Measurements from ENCODE around the gene ANKRD10.
"Not testable (repeated sequence)": the region's sequence is repeated elsewhere in the genome, so short reads cannot be mapped to it uniquely, and the experiment has no call there.

The ANKRD10 gene

DNA sequence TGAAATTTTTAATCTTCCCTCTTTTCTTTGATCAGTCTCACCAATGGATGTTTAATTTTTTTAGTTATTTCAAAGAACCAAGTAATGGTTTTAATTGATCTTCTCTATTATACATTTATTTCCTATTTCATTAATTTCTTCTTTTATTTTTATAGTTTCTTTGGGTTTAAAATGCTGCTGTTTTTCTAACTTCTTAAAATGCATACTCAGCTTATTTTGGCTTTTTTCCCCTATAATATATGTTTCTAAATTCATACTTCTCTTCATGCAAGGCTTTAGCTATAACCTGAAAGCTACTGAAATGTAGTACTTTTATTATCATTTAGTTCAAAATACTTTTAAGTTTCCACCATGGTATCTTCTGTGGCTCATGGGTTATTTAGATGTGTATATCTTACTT lies 53.9 kb downstream of the ANKRD10 start:
- no peak for DNase-seq

DNA sequence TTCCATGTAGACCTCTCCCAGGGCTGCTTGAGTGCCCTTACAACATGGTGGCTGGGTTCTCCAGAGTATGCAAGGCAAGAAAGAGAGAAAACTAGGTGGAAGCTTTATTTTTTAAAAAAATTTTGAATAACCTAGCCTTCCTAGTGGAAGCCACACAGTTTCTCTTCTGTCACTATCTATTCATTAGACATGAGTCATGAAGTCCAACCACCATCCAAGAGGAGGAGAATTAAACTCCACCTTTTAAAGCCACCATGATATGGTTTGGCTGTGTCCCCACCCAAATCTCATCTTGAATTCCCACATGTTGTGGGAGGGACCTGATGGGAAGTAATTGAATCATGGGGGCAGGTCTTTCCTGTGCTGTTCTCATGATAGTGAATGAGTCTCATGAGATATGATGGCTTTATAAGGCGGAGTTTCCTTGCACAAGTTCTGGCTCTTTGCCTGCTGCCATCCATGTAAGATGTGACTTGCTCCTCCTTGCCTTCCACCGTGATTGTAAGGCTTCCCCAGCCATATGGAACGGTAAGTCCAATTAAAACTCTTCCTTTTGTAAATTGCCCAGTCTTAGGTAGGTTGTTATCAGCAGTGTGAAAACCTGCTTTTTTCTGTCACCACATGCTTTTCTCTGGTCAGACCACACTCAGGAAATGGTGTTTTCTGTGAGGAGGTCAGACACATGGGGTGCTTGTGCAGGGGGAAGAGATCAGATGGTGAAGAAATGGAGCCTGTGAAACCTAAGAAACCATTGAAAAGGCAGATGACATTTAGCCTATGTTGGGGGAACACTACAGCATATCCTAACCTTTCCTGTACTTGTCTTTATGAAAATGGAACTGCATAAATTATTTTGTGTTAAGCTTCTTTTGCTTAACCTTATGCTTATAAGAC lies 57.7 kb downstream of the ANKRD10 start:
- peak; percentile 18 for DNase-seq

DNA sequence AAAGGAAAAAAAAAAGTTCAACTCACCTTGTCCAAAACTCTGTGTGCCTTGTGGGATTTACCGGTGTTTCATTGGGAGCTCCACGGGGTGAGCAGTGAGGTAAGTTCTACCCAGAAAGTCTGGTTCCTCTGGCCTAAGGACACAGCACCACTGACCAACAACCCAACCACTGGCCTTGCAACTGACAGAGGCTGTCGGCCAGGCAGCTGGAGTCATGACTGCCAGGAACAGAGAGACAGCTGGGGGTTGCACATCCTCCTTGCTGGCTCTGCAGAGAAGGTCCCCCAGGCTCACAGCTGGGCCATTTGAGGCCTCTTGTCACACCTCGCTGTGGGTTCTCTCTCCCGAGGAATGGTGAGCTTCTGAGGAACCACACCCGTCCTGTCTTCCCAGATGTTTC lies 59.5 kb downstream of the ANKRD10 start:
- DNase-seq, result no peak

DNA sequence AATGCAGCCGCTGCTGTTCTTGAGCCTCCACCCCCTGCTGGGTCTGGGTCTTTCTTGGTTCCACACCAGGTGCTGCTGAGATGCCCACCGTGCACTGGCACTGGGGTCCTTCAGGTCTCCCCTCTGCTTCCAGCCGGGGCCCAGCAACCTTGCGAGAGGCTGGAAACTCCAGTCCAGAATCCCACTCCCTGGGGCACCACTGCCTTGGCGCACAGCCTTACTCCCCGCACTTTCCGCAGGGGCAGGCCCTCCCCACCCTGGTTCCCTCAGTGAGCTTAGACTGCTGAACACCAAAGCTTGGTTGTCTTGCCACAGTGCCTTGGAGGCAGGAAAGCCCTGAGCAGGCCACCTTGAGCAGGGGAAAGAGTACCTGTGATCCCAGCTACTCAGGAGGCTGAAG lies 60.0 kb downstream of the ANKRD10 start:
- DNase-seq, result no peak

DNA sequence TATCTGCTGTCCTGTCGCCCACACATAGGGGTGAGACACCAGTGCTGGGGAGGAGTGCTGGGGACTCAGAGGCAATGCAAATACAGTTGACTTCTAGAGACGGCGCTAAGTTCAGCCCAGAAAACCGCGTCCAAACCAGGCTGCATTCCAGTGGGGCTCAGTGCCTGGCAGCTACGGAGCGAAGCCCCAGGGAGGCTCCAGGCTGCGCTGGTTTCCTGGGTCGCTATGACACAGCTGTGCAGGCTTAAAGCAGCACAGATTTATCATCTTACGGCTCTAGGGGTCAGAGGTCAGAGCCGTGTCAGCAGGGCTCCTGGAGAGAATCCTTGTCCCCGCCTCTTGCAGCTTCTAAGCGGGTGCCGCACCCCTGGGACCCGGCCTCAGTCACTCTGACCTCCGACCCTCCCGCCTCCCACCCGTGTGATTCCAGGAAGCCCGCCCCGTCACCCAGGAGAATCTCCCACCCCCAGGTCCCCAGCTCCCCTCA lies 61.6 kb downstream of the ANKRD10 start:
- DNase-seq, result no peak

DNA sequence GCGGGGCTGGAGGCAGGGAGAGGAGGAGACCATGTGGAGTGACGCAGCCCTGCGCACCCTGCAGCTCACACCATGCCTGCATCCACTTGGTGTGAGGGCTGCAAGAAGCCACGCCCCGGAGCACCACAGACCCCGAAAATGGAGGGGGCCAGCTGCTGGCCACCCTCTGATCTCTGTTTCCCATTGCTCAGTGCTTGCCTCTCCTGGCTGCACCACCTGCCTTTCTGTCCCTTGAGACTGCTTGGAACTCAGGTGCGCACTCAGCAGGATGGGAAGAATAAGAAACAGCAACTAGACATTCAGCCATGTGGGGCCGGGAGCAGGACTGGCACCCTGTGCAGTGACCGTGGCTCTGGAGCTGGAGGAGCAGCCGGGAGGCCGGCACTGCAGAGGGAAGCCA lies 64.0 kb downstream of the ANKRD10 start:
- DNase-seq, result no peak

DNA sequence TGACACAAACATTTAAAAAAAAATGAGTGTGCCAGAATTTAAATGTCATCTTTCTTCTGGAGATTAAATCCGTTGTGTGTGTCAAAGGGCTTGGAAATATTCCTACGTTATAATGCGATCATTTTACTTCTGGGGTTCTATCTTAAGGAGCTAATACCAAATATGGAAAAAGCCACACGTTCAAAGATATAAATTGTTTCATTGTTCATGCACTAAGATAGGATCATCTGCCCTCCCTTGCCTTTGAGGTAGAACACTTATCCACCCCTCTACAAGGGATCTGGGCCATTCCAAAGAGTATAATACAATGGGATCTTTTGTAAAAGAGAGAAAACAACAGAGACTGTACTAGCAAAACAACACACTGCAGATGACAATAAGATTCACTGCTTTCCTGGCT lies 64.9 kb downstream of the ANKRD10 start:
- no peak for DNase-seq

DNA sequence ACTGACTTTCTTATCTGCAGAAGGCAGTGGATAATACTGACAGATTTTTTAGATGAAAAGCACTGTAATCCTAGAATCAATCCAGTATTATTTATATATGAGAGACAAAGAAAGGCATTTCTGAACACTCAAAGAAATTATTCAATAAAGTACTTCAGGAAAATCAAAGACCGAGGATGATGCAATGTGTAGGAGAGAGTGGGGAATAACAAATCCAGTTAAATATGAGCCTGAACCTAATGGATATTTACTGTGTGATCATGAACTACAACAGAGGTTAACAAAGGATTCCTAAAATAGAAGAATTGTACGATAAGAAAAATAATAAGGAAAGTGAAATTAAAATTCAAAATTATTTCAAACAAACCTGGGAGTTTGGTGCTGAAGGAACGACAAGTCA lies 69.3 kb downstream of the ANKRD10 start:
- no peak for DNase-seq

DNA sequence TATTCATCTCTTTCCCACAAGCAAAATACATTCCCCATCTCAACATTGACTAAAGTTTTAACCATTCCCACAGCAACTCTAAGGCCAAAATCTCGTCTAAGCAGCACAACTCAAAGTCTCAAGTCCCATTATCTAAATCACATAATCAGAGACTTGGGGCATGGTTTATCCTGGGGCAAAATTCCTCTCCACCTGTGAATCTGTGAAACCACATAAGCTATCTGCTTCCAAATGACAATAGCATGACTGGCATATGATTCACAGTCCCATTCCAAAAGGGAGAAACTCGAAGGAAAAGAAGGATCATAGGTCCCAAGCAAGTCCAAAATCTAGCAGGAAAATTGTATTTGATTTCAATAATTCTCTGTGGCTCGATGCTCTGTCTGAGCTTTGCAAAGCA lies 73.0 kb downstream of the ANKRD10 start:
- no peak for DNase-seq

DNA sequence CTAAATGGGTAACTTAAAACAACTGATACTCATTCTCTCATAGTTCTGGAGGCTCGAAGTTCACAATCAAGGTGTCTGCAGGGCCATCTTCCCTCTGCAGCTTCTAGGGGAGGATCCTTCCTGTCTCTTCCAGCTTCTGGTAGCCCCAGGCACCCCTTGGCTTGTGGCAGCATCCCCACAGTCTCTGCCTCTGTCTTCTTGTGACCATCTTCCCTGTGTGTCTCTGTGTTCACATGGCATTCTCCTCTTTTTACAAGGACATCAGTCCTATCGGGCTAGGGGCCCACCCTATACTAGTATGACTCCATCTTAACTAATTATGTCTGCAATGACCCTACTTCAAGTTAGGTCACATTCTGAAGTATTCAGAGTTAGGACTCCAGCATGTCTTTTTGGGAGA lies 73.5 kb downstream of the ANKRD10 start:
- no peak for DNase-seq

DNA sequence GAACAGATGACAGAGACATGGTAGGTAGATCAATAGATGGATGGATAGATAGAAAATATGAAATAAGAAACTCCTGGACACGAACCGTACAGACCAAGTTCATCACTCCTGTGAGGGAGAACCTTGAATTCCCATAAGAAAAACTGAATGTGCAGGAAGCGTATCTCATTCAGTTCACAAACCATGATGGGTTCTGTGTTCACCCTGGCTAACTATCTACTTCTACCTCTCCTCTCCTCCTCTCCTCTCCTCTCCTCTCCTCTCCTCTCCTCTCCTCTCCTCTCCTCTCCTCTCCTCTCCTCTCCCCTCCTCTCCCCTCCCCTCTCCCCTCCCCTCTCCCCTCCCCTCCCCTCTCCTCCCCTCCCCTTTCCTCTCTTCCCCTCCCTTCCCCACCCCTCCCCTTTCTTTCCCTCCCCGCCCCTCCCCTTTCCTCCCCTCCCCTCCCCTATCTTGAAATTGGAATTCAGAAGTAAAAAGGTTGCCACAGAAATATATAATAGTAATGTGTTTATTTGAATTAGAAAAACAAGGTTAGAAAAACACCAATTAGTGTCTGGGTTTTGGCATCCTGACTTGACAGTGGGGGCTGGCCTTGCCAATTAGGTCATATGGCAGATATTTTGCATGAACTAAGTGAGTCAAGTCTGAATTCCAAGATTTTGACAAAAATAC lies 75.9 kb downstream of the ANKRD10 start:
- DNase-seq, result no peak

DNA sequence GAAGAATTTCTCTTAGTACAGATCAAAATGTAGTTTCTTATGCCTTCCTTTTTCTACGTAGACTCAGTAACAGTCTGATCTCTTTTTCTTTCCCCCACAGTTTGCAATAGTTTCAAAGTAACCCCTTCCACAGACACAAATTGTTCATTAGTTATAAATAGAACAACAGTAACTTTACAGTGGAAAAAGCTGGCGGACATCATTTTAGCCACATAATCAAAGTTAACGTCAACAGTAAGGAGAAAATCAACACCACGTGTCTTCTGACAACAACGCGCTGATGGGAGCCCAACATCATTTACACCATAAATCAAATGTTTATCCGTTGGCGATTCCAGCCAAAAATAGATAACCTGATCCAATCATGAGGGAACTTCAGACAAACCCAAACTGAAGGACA lies 76.8 kb downstream of the ANKRD10 start:
- no peak for DNase-seq

DNA sequence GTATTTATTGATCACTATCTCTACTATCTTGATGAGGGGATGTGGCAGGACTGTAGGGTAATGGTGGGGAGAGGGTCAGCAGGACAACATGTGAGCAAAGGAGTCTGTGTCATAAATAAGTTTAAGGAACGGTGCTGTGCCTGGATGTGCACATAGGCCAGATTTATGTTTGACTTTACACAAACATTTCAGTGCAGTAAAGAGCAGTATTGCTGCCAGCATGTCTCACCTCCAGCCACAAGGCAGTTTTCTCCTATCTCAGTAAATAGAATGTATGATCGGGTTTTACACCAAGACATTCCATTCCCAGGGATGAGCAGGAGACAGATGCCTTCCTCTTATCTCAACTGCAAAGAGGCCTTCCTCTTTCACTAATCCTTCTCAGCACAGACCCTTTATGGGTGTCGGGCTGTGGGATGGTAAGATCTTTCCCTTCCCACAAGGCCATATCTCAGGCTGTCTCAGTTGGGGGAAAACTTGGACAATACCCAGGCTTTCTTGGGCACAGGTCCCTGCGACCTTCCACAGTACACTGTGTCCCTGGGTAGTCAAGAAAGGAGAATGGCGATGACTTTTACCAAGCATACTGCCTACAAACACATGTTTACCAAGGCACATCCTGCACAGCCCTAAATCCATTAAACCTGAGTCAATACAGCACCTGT lies 77.3 kb downstream of the ANKRD10 start:
- DNase-seq, result not testable (repeated sequence)

DNA sequence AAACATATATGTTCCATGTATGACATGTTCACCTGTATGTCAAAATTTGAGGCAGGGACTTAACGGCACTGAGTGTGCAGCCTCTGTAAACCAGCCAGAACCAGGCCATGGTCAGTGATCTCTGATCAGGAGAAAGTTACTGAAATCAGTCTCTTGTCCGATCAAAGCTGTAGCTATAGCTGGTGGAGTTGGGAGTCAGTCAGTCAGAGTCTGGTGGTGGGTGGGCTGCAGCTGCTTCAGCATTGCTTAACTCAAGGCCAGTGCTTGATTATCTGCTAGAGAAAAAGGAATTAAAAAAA lies 78.3 kb downstream of the ANKRD10 start:
- no peak for DNase-seq

DNA sequence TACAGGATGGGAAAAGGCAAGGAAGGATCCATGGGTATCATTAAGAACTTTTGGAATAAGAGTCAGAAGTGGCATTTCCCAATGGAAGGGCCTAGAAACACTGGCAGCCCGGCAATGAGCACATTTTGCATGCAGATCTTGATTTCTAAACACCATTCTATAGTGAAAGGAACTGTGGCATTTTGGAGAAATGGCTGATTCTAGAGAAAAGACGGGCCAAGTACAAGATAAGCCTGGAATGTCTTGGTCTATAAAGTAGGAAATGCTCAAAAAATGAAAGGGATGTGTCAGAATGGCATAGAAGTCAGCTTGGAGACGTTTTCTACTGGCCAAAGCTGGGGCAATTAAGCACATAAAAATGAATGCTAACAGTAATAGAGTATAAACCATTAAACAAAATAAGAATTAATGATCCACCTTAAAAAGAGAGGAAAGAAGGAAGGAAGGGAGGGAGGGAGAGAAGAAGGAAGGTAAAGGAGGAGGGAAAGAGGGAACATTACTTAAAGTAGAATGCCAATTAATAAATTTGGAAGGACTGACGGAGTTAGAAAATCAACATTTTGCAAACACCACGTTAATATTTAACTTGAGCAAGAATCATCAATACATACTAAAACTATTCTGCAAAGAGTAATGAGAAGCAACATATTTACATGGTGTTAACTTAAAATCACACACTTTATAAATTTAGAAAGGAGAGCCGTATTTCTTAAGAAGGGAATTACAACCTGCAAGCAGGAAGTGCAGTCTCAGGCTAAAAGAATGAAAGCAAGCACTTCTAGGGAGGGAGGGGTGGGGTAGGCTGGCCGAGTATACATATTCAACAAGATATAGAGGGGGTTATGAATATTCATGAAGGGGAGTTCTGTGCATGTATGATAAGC lies 78.9 kb downstream of the ANKRD10 start:
- no peak for DNase-seq

DNA sequence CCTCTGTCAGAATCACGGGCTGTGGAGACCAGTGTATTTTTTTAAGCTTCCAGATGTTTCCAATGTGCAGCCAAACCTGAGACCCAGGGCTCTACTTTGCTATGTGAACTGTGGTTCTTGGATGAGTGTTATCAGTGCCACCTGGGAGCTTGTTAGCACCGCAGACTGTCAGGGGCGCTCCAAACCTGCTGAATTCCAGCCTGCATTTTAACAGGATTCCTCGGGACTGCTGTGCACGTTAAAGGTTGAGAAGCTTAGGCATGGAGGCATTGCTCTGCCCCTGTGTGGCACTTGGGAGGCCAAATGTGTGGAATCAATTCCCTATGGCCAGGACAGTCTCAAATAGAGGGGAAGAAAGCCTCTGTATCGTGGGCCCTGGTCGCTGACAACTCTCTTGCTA lies 80.3 kb downstream of the ANKRD10 start:
- no peak for DNase-seq

DNA sequence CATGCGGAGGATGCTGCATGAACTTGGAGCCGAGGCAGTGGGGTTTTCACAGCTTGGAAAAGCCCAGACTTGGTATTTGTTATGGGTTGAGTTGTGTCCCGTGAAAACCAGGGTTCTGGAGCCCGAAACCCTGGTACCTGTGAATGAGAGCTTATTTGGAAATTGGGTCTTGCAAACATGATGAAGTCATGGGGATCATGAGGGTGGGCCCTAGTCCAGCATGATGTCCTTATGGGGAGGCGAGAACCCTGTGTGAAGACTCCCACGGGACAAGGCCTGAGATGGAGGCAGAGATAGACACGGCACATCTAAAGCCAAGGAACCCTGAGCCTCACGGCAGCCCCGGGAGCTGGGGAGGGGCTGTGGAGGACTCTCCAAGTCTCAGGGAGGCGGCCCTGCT lies 82.3 kb downstream of the ANKRD10 start:
- no peak for DNase-seq

DNA sequence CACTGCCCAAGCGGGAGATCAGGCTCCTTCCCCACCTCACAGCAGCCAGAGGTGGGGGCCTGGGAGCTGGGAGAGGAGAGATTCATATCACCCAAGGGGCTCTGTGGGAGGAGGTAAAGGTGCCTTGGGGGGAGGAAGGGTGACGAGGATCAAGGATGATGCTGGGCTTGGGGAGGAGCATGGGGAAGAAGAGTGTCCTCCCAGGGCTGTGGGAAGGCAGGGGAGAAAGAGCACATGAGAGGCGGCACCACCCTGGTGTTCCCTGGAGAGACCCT lies 82.7 kb downstream of the ANKRD10 start:
- no peak for DNase-seq

DNA sequence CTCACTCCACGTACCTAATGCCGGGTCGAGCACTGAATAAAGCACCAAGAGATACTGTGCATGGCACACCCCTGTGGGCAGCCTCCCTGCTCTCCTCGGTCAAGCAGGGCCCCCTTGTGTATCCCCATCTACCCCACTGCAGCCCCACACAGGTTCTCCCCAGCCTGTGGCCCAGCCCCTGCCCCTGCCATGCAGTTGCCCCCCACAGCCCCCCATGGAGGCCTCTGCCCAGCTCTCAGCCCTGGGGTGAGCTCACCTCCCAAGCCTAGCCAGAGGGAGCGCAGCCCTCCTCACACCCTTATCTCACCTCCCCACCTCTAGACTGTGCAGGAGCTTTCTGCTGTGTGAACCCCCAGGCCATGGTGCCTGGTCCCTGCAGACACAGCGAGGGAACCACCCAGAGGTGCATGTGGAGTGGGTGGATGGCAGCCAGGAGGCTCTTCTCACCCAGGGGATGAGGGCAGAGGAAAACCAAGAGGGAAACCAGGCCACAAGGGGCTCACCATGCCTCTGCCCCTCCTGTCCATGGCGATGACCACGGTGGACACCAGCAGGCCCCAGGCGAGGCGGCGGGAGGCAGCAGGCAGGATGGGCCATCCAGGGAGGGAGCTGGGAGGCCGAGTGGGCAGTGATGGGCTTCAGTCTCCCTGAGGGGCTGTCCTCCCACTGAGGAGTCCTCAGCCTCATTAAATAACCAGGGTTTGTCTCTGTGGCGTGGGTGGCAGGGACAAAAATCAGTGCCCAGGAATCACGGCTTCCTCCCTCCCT lies 83.2 kb downstream of the ANKRD10 start:
- no peak for DNase-seq

DNA sequence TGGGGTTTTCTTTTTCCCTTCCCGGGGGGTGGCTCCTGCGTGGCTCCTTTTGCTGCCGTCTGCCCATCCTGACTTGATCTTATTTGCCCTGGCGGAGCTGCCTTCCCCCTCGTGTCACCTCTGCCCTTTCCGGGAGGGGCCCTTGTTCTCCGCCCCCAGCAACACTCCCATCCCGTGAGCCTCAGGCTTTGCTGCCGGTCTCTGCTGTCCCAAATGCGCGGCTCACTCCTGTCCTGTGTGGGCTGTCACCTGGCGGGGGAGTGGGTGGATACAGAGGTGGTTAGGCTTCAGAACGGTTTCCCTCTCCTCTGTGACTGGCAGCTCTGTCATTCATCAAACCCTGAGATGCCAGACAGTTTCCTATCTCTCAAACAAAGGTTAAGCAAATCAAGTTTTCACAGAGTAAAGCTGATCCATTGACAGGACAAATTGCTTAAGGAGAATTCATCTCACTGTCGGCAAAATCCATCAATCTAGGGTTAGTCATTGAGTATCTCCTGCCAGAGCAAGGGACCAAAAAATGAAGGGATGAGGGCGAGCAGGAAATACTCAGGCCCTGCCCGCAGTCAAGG lies 84.0 kb downstream of the ANKRD10 start:
- no peak for DNase-seq

DNA sequence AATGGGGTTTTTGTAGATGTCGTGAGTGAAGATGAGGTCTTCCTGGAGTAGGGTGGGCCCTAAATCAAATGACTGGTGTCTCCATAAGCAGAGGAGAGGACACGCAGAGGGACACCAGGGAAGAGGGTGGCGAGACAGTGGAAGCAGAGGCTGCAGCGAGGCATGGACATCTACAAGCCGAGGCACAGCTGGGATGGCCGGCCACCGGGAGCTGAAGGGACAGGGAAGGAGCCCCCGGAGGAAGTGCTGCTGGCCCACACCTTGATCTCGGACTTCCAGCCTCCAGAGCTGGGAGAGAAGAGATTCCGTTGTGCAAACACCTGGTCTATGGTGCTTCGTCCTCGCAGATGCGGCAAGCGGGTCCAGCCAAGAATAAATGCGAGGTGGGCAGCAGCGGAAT lies 84.5 kb downstream of the ANKRD10 start:
- no peak for DNase-seq

DNA sequence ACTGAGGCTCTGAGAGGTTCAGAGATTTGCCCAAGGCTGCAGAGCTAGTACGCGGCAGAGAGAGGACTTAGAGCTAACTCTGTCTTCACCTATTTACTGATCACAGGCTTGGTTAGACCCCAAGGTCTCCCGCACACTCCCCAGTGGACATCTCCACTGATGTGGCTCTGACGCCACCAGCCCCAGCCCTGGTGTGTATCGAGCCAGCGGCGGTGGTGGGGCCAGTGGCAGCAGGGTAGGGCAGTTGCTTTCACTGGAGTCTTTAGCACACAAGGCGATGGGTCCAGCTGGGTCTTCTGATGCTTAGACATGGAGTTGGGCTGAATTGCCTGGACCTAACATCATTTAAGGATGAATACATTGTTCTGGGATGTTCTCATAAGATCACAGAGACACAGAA lies 85.4 kb downstream of the ANKRD10 start:
- DNase-seq, result no peak

Data from activated CD4-positive, alpha-beta T cell treated with anti-CD3 and anti-CD28 coated beads, Interleukin-2, Interleukin-6, amounts not matched to agents 100 ng/mL and 50 ng/mL, durations not matched to agents 16 hours and 8 hours (primary cell).